Measurements from ENCODE around the gene DCTD.

Gene DCTD

DNA sequence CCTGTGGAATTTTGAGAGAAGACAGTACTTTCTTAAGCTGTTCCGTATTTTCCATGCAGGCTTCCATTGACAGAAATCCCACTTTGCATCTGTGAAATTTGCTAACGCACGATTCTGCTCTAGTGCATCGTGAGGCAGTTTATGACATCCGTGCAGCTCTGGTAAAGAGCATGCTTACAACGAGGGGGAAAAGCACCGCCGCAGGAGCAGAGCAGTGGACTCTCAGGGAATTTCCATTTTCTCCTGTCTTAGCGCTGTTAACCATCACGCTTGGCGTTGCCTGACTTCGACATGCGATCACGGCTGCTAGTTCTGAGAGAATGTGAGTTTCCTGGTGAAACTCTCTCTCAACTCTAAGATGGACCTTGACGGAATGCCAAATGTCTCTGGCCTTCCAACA, 43.9 kb downstream of the DCTD start:
- H3K9ac ChIP-seq (ENCODE audit: low read length in 2 of 2): no peak overlapping the region
- no peaks in the 10 kb centered on the region for H3K36me3 ChIP-seq (ENCODE audit: control insufficient read depth in 2 of 2, insufficient read depth in 2 of 2, low read length in 2 of 2)
- no peaks in the 10 kb centered on the region for H3K27me3 ChIP-seq (ENCODE audit: control insufficient read depth in 1 of 2, insufficient read depth in 2 of 2, low read length in 2 of 2)
- no peaks in the 10 kb centered on the region for H3K9me3 ChIP-seq (ENCODE audit: control insufficient read depth in 2 of 2, low read length in 2 of 2)
- no peak overlapping the region for H3K4me3 ChIP-seq (ENCODE audit: low read length in 2 of 2)
- no peaks in the 10 kb centered on the region for H3K4me1 ChIP-seq (ENCODE audit: control insufficient read depth, insufficient read depth, low read length)
- H3K27ac ChIP-seq (ENCODE audit: low read length): no peak overlapping the region

- Histone ChIP-seq H3K4me3 (ENCODE audit: low read length in 2 of 2) (no peak overlapping the region), H3K9ac (ENCODE audit: low read length in 2 of 2) (no peak overlapping the region), H3K27me3 (ENCODE audit: control insufficient read depth in 1 of 2, insufficient read depth in 2 of 2, low read length in 2 of 2) (no peaks in the 10 kb centered on the region), H3K4me1 (ENCODE audit: control insufficient read depth, insufficient read depth, low read length) (no peaks in the 10 kb centered on the region), H3K27ac (ENCODE audit: low read length) (no peak overlapping the region), H3K36me3 (ENCODE audit: control insufficient read depth in 2 of 2, insufficient read depth in 2 of 2, low read length in 2 of 2) (no peaks in the 10 kb centered on the region), H3K9me3 (ENCODE audit: control insufficient read depth in 2 of 2, low read length in 2 of 2) (no peaks in the 10 kb centered on the region)
Measured at GRCh38 chr4:182872886-182873285, 44.3 kb downstream of the DCTD start.

GRCh38 chr4:182871616-182872015, 45.6 kb downstream of the DCTD start:
- Histone ChIP-seq H3K9ac (ENCODE audit: low read length in 2 of 2) (no peak overlapping the region), H3K4me3 (ENCODE audit: low read length in 2 of 2) (no peak overlapping the region), H3K36me3 (ENCODE audit: control insufficient read depth in 2 of 2, insufficient read depth in 2 of 2, low read length in 2 of 2) (no peaks in the 10 kb centered on the region), H3K4me1 (ENCODE audit: control insufficient read depth, insufficient read depth, low read length) (no peaks in the 10 kb centered on the region), H3K27ac (ENCODE audit: low read length) (no peak overlapping the region), H3K27me3 (ENCODE audit: control insufficient read depth in 1 of 2, insufficient read depth in 2 of 2, low read length in 2 of 2) (no peaks in the 10 kb centered on the region), H3K9me3 (ENCODE audit: control insufficient read depth in 2 of 2, low read length in 2 of 2) (no peaks in the 10 kb centered on the region)

DNA sequence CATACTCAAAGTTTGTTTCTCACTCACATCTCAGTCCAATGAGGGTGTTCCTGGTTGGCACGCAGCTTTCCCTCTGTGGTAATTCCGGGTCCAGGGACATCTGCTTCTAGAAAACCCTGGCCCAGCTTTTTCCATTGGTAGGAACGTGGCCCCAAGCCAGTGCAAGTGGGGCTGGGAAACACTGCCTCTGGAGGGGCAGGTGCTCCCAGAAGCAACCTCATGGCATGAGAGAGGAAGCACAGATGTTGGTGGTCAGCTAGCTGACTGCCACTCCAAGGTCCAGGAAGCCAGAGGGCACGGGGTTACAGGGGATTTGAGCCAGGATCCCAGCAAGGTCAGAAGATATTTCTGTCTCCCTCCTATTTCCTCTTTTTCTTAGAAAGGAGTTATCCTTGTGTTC, 47.5 kb downstream of the DCTD start:
- Histone ChIP-seq H3K9ac (ENCODE audit: low read length in 2 of 2) (no peak overlapping the region), H3K9me3 (ENCODE audit: control insufficient read depth in 2 of 2, low read length in 2 of 2) (no peaks in the 10 kb centered on the region), H3K27ac (ENCODE audit: low read length) (no peak overlapping the region), H3K4me3 (ENCODE audit: low read length in 2 of 2) (no peak overlapping the region), H3K36me3 (ENCODE audit: control insufficient read depth in 2 of 2, insufficient read depth in 2 of 2, low read length in 2 of 2) (no peaks in the 10 kb centered on the region), H3K27me3 (ENCODE audit: control insufficient read depth in 1 of 2, insufficient read depth in 2 of 2, low read length in 2 of 2) (no peaks in the 10 kb centered on the region), H3K4me1 (ENCODE audit: control insufficient read depth, insufficient read depth, low read length) (no peaks in the 10 kb centered on the region)

GRCh38 chr4:182866746-182867145, 50.4 kb downstream of the DCTD start:
- no peak overlapping the region for H3K9ac ChIP-seq (ENCODE audit: low read length in 2 of 2)
- no peaks in the 10 kb centered on the region for H3K4me1 ChIP-seq (ENCODE audit: control insufficient read depth, insufficient read depth, low read length)
- no peaks in the 10 kb centered on the region for H3K27me3 ChIP-seq (ENCODE audit: control insufficient read depth in 1 of 2, insufficient read depth in 2 of 2, low read length in 2 of 2)
- no peak overlapping the region for H3K27ac ChIP-seq (ENCODE audit: low read length)
- no peaks in the 10 kb centered on the region for H3K36me3 ChIP-seq (ENCODE audit: control insufficient read depth in 2 of 2, insufficient read depth in 2 of 2, low read length in 2 of 2)
- no peaks in the 10 kb centered on the region for H3K9me3 ChIP-seq (ENCODE audit: control insufficient read depth in 2 of 2, low read length in 2 of 2)
- H3K4me3 ChIP-seq (ENCODE audit: low read length in 2 of 2): no peak overlapping the region

DNA sequence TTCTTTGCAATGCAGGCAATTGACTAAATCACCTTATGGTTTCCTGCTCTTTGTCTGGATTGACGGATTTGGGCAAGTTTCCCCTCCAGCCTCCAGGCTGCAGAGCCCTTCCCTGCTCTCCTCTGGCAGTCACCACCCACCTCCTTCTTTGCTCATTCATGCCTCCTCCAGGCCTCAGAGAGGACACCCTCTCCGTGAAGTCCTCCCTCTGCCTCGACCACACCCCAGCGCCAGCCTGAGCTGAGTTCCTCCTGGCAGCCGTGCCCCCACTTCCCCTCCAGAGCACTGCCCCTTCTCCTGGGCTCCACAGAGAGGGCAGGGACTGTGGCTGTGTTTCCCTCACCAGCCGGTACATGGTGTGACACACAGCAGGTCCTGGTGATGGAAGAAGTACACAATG, 53.7 kb downstream of the DCTD start:
- no peaks in the 10 kb centered on the region for H3K27me3 ChIP-seq (ENCODE audit: control insufficient read depth in 1 of 2, insufficient read depth in 2 of 2, low read length in 2 of 2)
- H3K4me3 ChIP-seq (ENCODE audit: low read length in 2 of 2): no peak overlapping the region
- no peak overlapping the region for H3K9ac ChIP-seq (ENCODE audit: low read length in 2 of 2)
- no peak overlapping the region for H3K27ac ChIP-seq (ENCODE audit: low read length)
- H3K4me1 ChIP-seq (ENCODE audit: control insufficient read depth, insufficient read depth, low read length): no peaks in the 10 kb centered on the region
- no peaks in the 10 kb centered on the region for H3K36me3 ChIP-seq (ENCODE audit: control insufficient read depth in 2 of 2, insufficient read depth in 2 of 2, low read length in 2 of 2)
- H3K9me3 ChIP-seq (ENCODE audit: control insufficient read depth in 2 of 2, low read length in 2 of 2): no peaks in the 10 kb centered on the region

DNA sequence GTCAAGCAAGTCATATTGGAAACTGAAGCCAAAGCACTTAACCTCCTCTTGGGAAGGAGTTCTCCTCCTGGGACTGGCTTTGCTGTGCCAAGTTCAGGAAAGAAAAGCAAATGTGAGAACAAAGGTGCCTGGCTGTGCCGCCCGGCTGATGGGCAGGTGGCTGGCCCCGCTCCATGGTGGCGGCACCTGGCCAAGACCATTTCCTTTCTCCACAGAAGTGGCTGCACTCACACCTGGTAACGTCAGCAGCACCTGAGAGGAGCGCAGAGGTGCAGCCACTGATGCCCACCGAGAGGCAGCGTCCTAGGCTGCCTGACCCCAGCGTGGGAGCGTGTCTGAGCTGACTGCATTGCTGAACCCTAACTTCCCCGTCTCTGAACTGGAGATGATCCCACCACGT, 54.3 kb downstream of the DCTD start:
- H3K4me1 ChIP-seq (ENCODE audit: control insufficient read depth, insufficient read depth, low read length): no peaks in the 10 kb centered on the region
- H3K36me3 ChIP-seq (ENCODE audit: control insufficient read depth in 2 of 2, insufficient read depth in 2 of 2, low read length in 2 of 2): no peaks in the 10 kb centered on the region
- H3K9me3 ChIP-seq (ENCODE audit: control insufficient read depth in 2 of 2, low read length in 2 of 2): no peaks in the 10 kb centered on the region
- no peaks in the 10 kb centered on the region for H3K27me3 ChIP-seq (ENCODE audit: control insufficient read depth in 1 of 2, insufficient read depth in 2 of 2, low read length in 2 of 2)
- no peak overlapping the region for H3K27ac ChIP-seq (ENCODE audit: low read length)
- H3K9ac ChIP-seq (ENCODE audit: low read length in 2 of 2): no peak overlapping the region
- H3K4me3 ChIP-seq (ENCODE audit: low read length in 2 of 2): no peak overlapping the region

GRCh38 chr4:182862141-182862875, 54.9 kb downstream of the DCTD start:
- H3K27ac ChIP-seq (ENCODE audit: low read length): no peak overlapping the region
- H3K9me3 ChIP-seq (ENCODE audit: control insufficient read depth in 2 of 2, low read length in 2 of 2): no peaks in the 10 kb centered on the region

DNA sequence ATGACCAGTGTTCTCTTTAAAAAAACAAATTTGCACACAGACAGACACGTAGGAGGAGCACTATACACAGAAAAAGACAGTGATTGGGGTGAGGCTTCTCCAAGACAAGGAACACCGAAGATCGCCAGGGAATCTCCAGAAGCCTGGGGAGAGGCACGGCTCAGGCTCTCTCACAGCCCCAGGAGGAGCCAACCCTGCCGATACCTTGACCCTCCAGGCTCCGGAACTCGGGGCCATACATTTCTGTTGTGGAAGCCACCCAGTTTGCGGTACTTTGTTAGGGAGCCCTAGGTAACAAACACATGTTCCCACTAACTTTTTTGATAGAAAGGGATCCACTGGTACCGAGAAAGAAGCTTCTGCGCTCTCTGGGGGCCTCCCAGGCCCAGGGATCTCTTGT, 55.8 kb downstream of the DCTD start:
- Histone ChIP-seq H3K27ac (ENCODE audit: low read length) (no peak overlapping the region), H3K9ac (ENCODE audit: low read length in 2 of 2) (no peak overlapping the region)

More at GRCh38 chr4:182862141-182862875, 54.9 kb downstream of the DCTD start:
- Histone ChIP-seq H3K36me3 (ENCODE audit: control insufficient read depth in 2 of 2, insufficient read depth in 2 of 2, low read length in 2 of 2) (no peaks in the 10 kb centered on the region), H3K4me3 (ENCODE audit: low read length in 2 of 2) (no peak overlapping the region), H3K4me1 (ENCODE audit: control insufficient read depth, insufficient read depth, low read length) (no peaks in the 10 kb centered on the region), H3K27me3 (ENCODE audit: control insufficient read depth in 1 of 2, insufficient read depth in 2 of 2, low read length in 2 of 2) (no peaks in the 10 kb centered on the region), H3K9ac (ENCODE audit: low read length in 2 of 2) (no peak overlapping the region)

GRCh38 chr4:182859730-182860129, 57.5 kb downstream of the DCTD start:
- peaks cover 0 to 7% of the 10 kb centered on the region in 2 donors for H3K9me3 ChIP-seq (ENCODE audit: control insufficient read depth in 2 of 2, low read length in 2 of 2)
- H3K4me3 ChIP-seq (ENCODE audit: low read length in 2 of 2): no peak overlapping the region
- no peak overlapping the region for H3K9ac ChIP-seq (ENCODE audit: low read length in 2 of 2)
- no peaks in the 10 kb centered on the region for H3K36me3 ChIP-seq (ENCODE audit: control insufficient read depth in 2 of 2, insufficient read depth in 2 of 2, low read length in 2 of 2)
- no peak overlapping the region for H3K27ac ChIP-seq (ENCODE audit: low read length)
- H3K4me1 ChIP-seq (ENCODE audit: control insufficient read depth, insufficient read depth, low read length): no peaks in the 10 kb centered on the region
- no peaks in the 10 kb centered on the region for H3K27me3 ChIP-seq (ENCODE audit: control insufficient read depth in 1 of 2, insufficient read depth in 2 of 2, low read length in 2 of 2)

More for the DNA sequence above, 55.8 kb downstream of the DCTD start:
- Histone ChIP-seq H3K36me3 (ENCODE audit: control insufficient read depth in 2 of 2, insufficient read depth in 2 of 2, low read length in 2 of 2) (no peaks in the 10 kb centered on the region), H3K9me3 (ENCODE audit: control insufficient read depth in 2 of 2, low read length in 2 of 2) (peaks cover 0 to 2% of the 10 kb centered on the region in 2 donors), H3K27me3 (ENCODE audit: control insufficient read depth in 1 of 2, insufficient read depth in 2 of 2, low read length in 2 of 2) (no peaks in the 10 kb centered on the region), H3K4me1 (ENCODE audit: control insufficient read depth, insufficient read depth, low read length) (no peaks in the 10 kb centered on the region), H3K4me3 (ENCODE audit: low read length in 2 of 2) (no peak overlapping the region)

- Histone ChIP-seq H3K36me3 (ENCODE audit: control insufficient read depth in 2 of 2, insufficient read depth in 2 of 2, low read length in 2 of 2) (no peaks in the 10 kb centered on the region), H3K4me1 (ENCODE audit: control insufficient read depth, insufficient read depth, low read length) (no peaks in the 10 kb centered on the region), H3K4me3 (ENCODE audit: low read length in 2 of 2) (no peak overlapping the region), H3K9ac (ENCODE audit: low read length in 2 of 2) (no peak overlapping the region), H3K27me3 (ENCODE audit: control insufficient read depth in 1 of 2, insufficient read depth in 2 of 2, low read length in 2 of 2) (no peaks in the 10 kb centered on the region), H3K27ac (ENCODE audit: low read length) (no peak overlapping the region), H3K9me3 (ENCODE audit: control insufficient read depth in 2 of 2, low read length in 2 of 2) (peaks cover 0 to 11% of the 10 kb centered on the region in 2 donors)
Measured at GRCh38 chr4:182858711-182859110, 58.5 kb downstream of the DCTD start.

Measured in stomach smooth muscle (tissue), 2 donors.